ENCODE measurements around the gene PHF5A.

Gene PHF5A

GRCh38 chr22:41468381-41469217, at the start of gene PHF5A, which contains the start of gene ACO2:
TSS of gene PHF5A (minus strand) at chr22:41468692. CDS start at chr22:41468653, 39 bp downstream.
TSS of gene ACO2 (plus strand) at chr22:41469117. CDS start at chr22:41469147, 30 bp downstream.
- peak; percentile 98 for DNase-seq (ENCODE audit: low read depth)

- no peak for DNase-seq (ENCODE audit: low read depth)
These were observed 49.5 kb upstream of the PHF5A start for GRCh38 chr22:41518048-41518347.

- peak; percentile 68 for DNase-seq (ENCODE audit: low read depth)
These were observed 48.9 kb upstream of the PHF5A start for GRCh38 chr22:41517172-41518047.

DNA sequence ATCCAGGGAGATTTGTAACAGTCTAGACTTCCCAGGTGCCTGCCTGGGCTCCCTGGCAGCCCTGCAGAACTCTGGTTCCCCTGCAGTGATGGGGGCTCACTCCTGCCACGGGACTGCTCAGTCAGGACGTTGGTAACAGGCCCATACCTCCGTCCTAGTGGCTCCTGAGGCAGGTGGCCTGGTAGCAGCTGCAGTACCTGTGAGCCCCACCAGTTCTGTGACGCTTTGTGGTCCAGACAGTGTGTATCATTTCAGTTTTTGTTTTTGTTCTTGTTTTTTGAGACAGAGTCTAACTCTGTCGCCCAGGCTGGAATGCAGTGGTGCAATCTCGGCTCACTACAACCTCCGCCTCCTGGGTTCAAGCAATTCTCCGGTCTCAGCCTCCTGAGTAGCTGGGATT, 48.0 kb upstream of the PHF5A start:
- no peak for DNase-seq (ENCODE audit: low read depth)

GRCh38 chr22:41513391-41513790, 44.9 kb upstream of the PHF5A start:
- DNase-seq (ENCODE audit: low read depth): no peak

DNA sequence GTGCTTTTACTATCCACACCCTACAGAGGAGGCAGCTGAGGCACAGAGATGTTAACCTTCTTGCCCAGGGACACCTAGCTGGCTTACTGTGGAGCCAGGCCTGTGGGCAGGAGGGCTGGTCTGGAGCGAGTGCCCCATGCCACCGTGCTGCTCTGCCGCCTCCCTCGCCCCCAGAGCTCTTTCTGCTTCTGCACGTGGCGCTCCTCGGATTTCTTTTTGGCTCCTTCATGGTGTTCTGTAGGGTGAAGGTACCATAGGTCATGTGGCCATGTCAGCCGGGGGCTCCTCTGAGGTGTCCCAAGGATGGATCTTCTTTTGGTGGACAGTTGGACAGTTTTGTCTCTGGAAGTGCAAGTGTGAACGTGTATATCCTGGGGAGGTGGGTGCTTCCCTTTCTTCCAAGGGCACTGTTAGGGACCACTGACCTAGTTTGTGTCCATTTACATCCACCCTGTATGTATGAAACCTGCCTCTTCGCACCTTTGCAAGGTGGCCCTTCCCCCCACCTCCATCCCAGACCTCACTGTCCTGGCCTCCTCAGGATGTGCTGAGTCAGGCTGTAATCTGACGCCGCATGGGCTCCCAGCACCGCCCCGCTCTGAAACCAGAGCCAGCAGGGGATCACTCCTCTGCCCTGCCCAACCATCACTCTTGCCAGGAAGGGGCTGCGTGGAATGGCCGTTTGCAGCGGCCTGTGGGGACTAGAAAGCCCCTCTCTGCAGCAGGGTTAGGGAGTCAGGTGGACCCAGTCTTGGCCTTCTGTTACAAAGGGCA, 44.1 kb upstream of the PHF5A start:
- peak; percentile 85 for DNase-seq (ENCODE audit: low read depth)

DNA sequence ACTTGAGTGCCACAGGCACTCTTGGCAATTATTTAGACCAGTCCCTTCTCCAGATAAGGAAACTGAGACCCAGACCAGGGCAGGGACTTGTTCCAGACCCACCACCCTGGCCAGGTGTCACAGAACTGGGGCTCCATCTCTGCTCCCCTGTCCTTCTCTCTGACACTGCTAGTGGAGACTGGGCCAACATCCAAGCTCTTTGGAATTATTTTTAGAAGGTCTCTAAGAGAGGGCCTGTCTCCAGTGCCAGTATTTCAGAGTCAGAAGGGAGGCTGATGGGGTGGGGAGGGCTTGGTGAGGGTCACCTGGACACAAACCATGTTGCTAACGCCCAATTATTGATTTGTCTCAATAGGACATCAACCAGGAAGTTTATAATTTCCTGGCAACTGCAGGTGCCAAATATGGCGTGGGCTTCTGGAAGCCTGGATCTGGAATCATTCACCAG, 43.1 kb upstream of the PHF5A start:
- no peak for DNase-seq (ENCODE audit: low read depth)

DNA sequence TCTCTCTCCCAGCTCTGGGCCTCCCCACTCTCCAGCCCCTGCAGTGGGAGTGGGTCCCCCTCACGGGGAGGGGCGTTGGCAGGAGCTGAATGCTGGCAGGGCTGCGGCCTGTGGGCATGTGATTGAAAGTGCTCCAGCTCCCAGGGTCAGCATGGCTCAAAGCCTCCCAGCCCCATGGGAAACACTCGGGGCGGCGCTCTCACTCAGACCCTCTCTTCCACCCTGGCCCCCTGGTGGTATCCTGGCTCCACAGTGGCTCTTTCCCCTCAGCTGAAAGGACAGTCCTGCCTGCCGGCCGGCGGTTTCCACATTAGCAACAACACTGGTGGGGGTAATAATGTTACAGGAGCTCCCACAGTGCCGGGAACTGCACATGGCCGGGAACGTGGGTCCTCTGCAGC, 40.3 kb upstream of the PHF5A start:
- no peak for DNase-seq (ENCODE audit: low read depth)

DNA sequence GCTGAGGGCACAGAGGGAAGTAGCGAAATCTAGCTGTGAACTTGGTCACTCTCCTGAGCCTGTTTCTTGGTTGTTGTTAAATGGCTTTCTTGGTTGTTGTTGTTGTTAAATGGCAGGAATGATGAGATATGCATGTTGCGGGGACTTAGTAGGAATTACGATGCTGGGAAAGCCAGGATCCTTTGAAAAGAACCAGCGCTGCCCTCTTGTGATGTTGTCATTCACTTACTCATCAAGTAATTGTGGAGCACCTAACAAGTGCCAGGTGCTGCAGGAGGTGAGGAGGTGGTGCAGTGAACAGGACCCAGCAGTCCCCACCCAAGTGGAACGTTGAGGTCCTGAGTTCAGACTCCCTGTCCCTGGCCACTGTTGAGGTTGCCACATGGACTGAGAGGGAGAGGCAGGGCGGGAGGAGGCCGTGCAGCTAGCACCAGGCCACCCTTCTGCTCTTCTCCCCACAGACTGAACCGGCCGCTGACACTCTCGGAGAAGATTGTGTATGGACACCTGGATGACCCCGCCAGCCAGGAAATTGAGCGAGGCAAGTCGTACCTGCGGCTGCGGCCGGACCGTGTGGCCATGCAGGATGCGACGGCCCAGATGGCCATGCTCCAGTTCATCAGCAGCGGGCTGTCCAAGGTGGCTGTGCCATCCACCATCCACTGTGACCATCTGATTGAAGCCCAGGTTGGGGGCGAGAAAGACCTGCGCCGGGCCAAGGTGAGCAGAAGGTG, 39.0 kb upstream of the PHF5A start:
- DNase-seq (ENCODE audit: low read depth): no peak

DNA sequence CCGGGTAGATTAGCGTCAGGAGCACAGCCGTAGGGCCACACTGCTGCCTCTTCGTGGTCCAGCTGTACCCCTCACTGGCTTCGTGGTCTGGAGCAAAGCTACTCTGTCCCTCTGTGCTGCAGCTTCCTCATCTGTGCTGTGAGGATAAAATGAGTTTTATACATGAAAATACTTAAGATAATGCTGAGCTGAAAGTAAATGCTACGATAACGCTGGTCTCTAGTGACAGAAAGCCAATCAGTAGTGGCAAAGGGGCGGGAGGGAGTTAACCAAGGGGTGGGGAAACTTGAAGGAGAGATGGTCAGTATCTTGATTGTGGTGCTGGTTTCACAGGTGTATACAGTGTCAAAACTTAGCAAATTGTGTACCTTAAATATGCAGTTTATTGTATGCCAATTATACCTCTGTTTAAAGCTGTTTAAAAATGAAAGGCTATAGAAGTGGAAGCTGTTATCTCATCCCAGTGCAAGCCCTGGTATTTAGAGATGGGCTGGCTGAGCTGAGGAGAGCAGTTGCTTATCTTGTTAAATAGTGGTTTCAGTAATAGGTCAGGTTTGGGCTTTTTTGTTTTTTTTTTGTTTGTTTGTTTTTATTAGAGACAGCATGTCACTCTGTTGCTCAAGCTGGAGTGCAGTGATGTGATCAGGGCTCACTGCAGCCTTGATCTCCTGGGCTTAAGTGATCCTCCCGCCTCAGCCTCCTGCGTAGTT, 37.2 kb upstream of the PHF5A start:
- no peak for DNase-seq (ENCODE audit: low read depth)

- no peak for DNase-seq (ENCODE audit: low read depth)
These were observed 36.3 kb upstream of the PHF5A start for GRCh38 chr22:41504816-41505215.

DNA sequence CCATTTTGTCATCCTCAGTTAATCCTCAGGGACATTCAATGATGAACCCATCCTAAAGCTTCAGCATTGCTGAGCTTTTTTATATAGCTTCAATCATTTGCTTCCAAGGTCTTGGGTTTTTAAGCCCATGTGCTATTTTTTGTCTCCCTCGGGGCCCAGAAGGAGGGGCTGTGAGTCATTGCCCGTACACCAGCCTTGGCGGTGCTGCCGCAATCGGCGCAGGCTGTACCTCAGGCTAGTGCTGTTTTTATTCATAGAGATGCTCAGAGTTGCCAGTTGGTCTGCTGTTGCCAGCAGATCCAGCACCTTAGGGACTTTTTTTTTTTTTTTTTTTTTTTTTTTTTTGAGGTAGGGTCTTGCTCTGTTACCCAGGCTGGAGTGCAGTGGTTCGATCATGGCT, 35.9 kb upstream of the PHF5A start:
- peak; percentile 30 for DNase-seq (ENCODE audit: low read depth)

DNA sequence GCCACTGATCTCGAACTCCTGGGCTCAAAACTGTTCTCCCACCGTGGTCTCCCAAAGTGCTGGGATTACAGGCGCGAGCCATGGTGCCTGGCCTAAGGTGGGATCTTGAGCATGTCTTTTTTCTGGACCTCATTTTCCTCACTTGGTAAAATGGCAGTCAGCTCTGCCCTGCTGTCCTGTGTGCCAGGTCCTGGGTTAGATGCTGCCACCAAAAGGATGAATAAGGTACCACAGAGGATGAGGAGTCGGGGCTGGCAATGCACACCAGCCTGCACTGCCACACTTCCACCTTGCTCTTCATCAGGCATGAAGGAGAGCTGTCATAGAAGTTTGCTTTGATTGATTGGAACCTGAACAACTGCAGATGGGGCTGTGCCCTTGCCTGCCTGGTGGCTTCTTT, 32.7 kb upstream of the PHF5A start:
- DNase-seq (ENCODE audit: low read depth): peak; percentile 50

- DNase-seq (ENCODE audit: low read depth): no peak
These were observed 31.8 kb upstream of the PHF5A start for GRCh38 chr22:41500303-41500702.

DNA sequence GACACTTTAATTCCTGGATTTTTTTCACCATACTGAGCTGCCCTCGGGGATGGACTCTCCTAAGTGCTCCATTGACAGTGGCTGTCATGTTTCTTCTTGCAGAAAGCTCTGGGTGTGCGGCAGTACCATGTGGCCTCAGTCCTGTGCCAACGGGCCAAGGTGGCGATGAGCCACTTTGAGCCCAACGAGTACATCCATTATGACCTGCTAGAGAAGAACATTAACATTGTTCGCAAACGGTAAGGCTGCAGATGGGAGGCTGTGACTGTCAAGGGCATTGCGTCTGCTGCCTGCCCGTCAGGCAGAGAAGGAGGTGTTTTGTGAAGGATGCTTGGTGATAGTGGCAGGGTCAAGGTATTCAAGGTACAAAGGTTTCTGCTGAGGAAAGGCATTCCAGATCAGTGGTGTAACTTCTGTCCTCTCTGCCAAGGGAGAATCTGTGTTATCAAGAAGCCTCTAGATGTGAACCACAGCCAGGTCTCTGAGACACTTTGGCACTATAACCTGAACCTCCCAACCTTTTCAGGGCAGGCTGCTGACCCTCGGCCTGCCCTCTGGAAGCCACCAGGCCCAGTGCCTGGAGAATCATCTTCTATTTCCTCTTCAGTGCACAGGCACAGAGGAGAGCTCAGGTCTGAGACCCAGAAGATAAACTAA, 31.3 kb upstream of the PHF5A start:
- no peak for DNase-seq (ENCODE audit: low read depth)

DNA sequence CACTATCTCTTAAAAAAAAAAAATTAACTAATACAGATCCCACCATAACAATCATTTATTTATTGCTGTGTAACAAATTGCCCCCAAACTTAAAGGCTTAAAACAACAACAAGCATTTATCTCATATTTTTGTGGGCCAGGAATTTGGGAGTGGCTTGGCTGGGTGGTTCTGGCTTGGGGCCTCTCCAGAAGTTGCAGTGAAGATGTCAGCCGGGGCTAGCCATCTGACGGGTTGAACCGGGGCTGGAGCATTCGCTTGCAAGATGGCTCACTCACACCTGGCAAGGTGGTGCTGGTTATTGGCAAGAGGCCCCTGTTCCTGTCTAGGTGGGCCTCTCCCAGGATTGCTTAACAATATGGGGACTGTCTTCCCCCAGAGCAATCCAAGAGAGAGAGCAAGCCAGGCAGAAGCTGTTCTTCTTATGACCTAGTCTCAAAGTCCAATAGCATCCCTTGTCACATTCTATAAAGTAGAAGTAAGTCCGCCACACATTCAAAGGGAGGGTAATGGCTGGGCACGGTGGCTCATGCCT, 29.9 kb upstream of the PHF5A start:
- peak; percentile 10 for DNase-seq (ENCODE audit: low read depth)

GRCh38 chr22:41491374-41492100, 23.0 kb upstream of the PHF5A start:
- peak; percentile 24 for DNase-seq (ENCODE audit: low read depth)

- no peak for DNase-seq (ENCODE audit: low read depth)
These were observed 20.3 kb upstream of the PHF5A start for GRCh38 chr22:41488596-41489385.

GRCh38 chr22:41488076-41488475, 19.6 kb upstream of the PHF5A start:
- no peak for DNase-seq (ENCODE audit: low read depth)

Measured in EH (cell line).